Loucy (cell line): ENCODE results near the gene LTK.

ENCODE experiments used
- H2AFZ ChIP-seq: fragments of 200-600 bp; sonication (generic); 2 replicates; pipeline ENCODE4 v1.6.0; 2016; ENCODE audit warnings: antibody characterized with exemption, mild to moderate bottlenecking, low read length, moderate library complexity
- H3F3A ChIP-seq: fragments of 200-600 bp; 2 replicates; pipeline ENCODE4 v1.6.0; 2016; ENCODE audit warnings: antibody characterized with exemption, low read depth, mild to moderate bottlenecking
- H3K27me3 ChIP-seq: fragments of 200-600 bp; sonication (generic); 2 replicates; pipeline ENCODE4 v1.6.1; 2014; ENCODE audit warnings: low read length, mild to moderate bottlenecking; ENCODE audit not compliant: insufficient read depth, poor library complexity, severe bottlenecking
- H3K36me3 ChIP-seq: fragments of 200-600 bp; sonication (generic); 2 replicates; pipeline ENCODE4 v1.6.1; 2016; ENCODE audit warnings: low read length; ENCODE audit not compliant: insufficient read depth
- H3K4me1 ChIP-seq: fragments of 200-600 bp; sonication (generic); 2 replicates; pipeline ENCODE4 v1.5.1; 2014; ENCODE audit warnings: low read length, mild to moderate bottlenecking; ENCODE audit not compliant: insufficient read depth, poor library complexity, severe bottlenecking
- H3K4me2 ChIP-seq: fragments of 200-600 bp; sonication (generic); 2 replicates; pipeline ENCODE4 v1.6.0; 2014; ENCODE audit warnings: antibody characterized with exemption, low read length, low read depth, mild to moderate bottlenecking; ENCODE audit not compliant: poor library complexity, severe bottlenecking
- H3K4me3 ChIP-seq: fragments of 200-600 bp; sonication (generic); 2 replicates; pipeline ENCODE4 v1.5.1; 2014; ENCODE audit warnings: low read length, mild to moderate bottlenecking, mixed read lengths; ENCODE audit not compliant: poor library complexity, severe bottlenecking
- H3K79me2 ChIP-seq: fragments of 200-600 bp; sonication (generic); 2 replicates; pipeline ENCODE4 v1.6.1; 2014; ENCODE audit warnings: low read length; ENCODE audit not compliant: insufficient read depth
- H3K9ac ChIP-seq: fragments of 200-600 bp; sonication (generic); 2 replicates; pipeline ENCODE4 v1.6.0; 2014; ENCODE audit warnings: mild to moderate bottlenecking, low read depth, low read length, moderate library complexity; ENCODE audit not compliant: poor library complexity, severe bottlenecking
- H3K9me2 ChIP-seq: fragments of 200-600 bp; sonication (generic); replicated peaks from 2 replicates; pipeline ENCODE4 v1.6.1; 2016; ENCODE audit warnings: low read depth, low read length, mixed read lengths
- H3K9me3 ChIP-seq: fragments of 200-600 bp; sonication (generic); 2 replicates; pipeline ENCODE4 v1.6.1; 2014; ENCODE audit warnings: mild to moderate bottlenecking, antibody characterized with exemption, low read length, low read depth; ENCODE audit not compliant: insufficient read depth
- H4K20me1 ChIP-seq: fragments of 200-600 bp; sonication (generic); 2 replicates; pipeline ENCODE4 v1.6.0; 2014; ENCODE audit warnings: antibody characterized with exemption, low read length, mild to moderate bottlenecking; ENCODE audit not compliant: insufficient read depth, poor library complexity, severe bottlenecking
- CTCF ChIP-seq: fragments of 200-600 bp; sonication (generic); conservative IDR thresholded peaks from 2 replicates; pipeline ENCODE4 v1.5.1; 2014; ENCODE audit warnings: mild to moderate bottlenecking, antibody characterized with exemption, low read length
- EZH2phosphoT487 ChIP-seq: fragments of 200-600 bp; IDR thresholded peaks from 2 replicates; pipeline ENCODE4 v1.6.1; 2018; ENCODE audit warnings: antibody characterized with exemption, mild to moderate bottlenecking, moderate library complexity, borderline replicate concordance

LTK gene

GRCh38 chr15:41495736-41496599 lies 17.7 kb downstream of the LTK start:
- H3K4me2 ChIP-seq: no peak overlapping the region
- no peaks in the 10 kb centered on the region for H3K27me3 ChIP-seq
- H3K36me3 ChIP-seq: no peaks in the 10 kb centered on the region
- H3K4me3 ChIP-seq: no peak overlapping the region
- H4K20me1 ChIP-seq: no peaks in the 10 kb centered on the region
- H2AFZ ChIP-seq: no peak overlapping the region
- no peaks in the 10 kb centered on the region for H3F3A ChIP-seq
- H3K9me2 ChIP-seq: no peaks in the 10 kb centered on the region
- H3K79me2 ChIP-seq: no peaks in the 10 kb centered on the region
- no peaks in the 10 kb centered on the region for H3K9me3 ChIP-seq
- no peak for TF ChIP-seq EZH2phosphoT487
- TF ChIP-seq CTCF: no peak
- H3K9ac ChIP-seq: no peak overlapping the region
- H3K4me1 ChIP-seq: peaks cover 13% of the 10 kb centered on the region

GRCh38 chr15:41494922-41495735 lies 18.5 kb downstream of the LTK start:
- Histone ChIP-seq H3K9ac (no peak overlapping the region), H3F3A (no peaks in the 10 kb centered on the region), H3K4me3 (peak overlapping the region; percentile 87), H3K4me2 (peak overlapping the region; percentile 70), H3K4me1 (peaks cover 13% of the 10 kb centered on the region), H3K79me2 (no peaks in the 10 kb centered on the region), H3K9me3 (no peaks in the 10 kb centered on the region), H3K9me2 (no peaks in the 10 kb centered on the region), H3K36me3 (no peaks in the 10 kb centered on the region), H3K27me3 (no peaks in the 10 kb centered on the region), H4K20me1 (no peaks in the 10 kb centered on the region), H2AFZ (no peak overlapping the region)
- TF ChIP-seq EZH2phosphoT487 (no peak), CTCF (no peak)

- H4K20me1 ChIP-seq: no peaks in the 10 kb centered on the region
- no peaks in the 10 kb centered on the region for H3K79me2 ChIP-seq
- H3F3A ChIP-seq: no peaks in the 10 kb centered on the region
- peak overlapping the region; percentile 87 for H3K4me3 ChIP-seq
- H2AFZ ChIP-seq: peak overlapping the region; percentile 67
- no peak for TF ChIP-seq EZH2phosphoT487
- TF ChIP-seq CTCF: no peak
- peak overlapping the region; percentile 70 for H3K4me2 ChIP-seq
- no peaks in the 10 kb centered on the region for H3K27me3 ChIP-seq
- H3K4me1 ChIP-seq: peaks cover 18% of the 10 kb centered on the region
- H3K9me2 ChIP-seq: no peaks in the 10 kb centered on the region
- peak overlapping the region; percentile 28 for H3K9ac ChIP-seq
- no peaks in the 10 kb centered on the region for H3K9me3 ChIP-seq
- no peaks in the 10 kb centered on the region for H3K36me3 ChIP-seq
Measured at GRCh38 chr15:41494190-41494921, 19.3 kb downstream of the LTK start.
